GM18517 (cell line): ENCODE data around the gene STK24.

Source experiments
- ATAC-seq: cut with Tn5 transposase; IDR thresholded peaks from one replicate; pipeline ENCODE4 v1.9.1; 2021; ENCODE audit warnings: mild to moderate bottlenecking, moderate library complexity; ENCODE audit not compliant: unreplicated experiment

Gene STK24

GRCh38 chr13:98493042-98493712 is 83.7 kb downstream of the STK24 start:
- no peak for ATAC-seq

GRCh38 chr13:98492335-98493041 is 84.4 kb downstream of the STK24 start:
- ATAC-seq, result no peak

- no peak for ATAC-seq
Observed at GRCh38 chr13:98490866-98491265, 86.0 kb downstream of the STK24 start.

GRCh38 chr13:98490195-98490836 is 86.6 kb downstream of the STK24 start:
- no peak for ATAC-seq

GRCh38 chr13:98489446-98490194 is 87.3 kb downstream of the STK24 start:
- no peak for ATAC-seq

GRCh38 chr13:98488736-98489135 is 88.2 kb downstream of the STK24 start:
- ATAC-seq, result peak; percentile 51

GRCh38 chr13:98487522-98487921 is 89.4 kb downstream of the STK24 start:
- no peak for ATAC-seq

GRCh38 chr13:98487016-98487415 is 89.9 kb downstream of the STK24 start:
- ATAC-seq, result no peak

- no peak for ATAC-seq
Observed at GRCh38 chr13:98486412-98486811, 90.5 kb downstream of the STK24 start.

GRCh38 chr13:98485561-98485960 is 91.3 kb downstream of the STK24 start:
- no peak for ATAC-seq

- ATAC-seq, result no peak
Observed at GRCh38 chr13:98484289-98485219, 92.4 kb downstream of the STK24 start.

- no peak for ATAC-seq
Observed at GRCh38 chr13:98483601-98484288, 93.2 kb downstream of the STK24 start.

- ATAC-seq, result no peak
Observed at GRCh38 chr13:98482476-98483444, 94.1 kb downstream of the STK24 start.

GRCh38 chr13:98480915-98481877 is 95.7 kb downstream of the STK24 start:
- ATAC-seq, result no peak

- no peak for ATAC-seq
Observed at GRCh38 chr13:98479496-98480003, 97.4 kb downstream of the STK24 start.

GRCh38 chr13:98478189-98479129 is 98.4 kb downstream of the STK24 start:
- ATAC-seq, result peak; percentile 41
